ENCODE results near the gene KLHL11.
"Not testable (repeated sequence)": the region's sequence is repeated elsewhere in the genome, so short reads cannot be mapped to it uniquely, and the experiment has no call there.

KLHL11 gene

DNA sequence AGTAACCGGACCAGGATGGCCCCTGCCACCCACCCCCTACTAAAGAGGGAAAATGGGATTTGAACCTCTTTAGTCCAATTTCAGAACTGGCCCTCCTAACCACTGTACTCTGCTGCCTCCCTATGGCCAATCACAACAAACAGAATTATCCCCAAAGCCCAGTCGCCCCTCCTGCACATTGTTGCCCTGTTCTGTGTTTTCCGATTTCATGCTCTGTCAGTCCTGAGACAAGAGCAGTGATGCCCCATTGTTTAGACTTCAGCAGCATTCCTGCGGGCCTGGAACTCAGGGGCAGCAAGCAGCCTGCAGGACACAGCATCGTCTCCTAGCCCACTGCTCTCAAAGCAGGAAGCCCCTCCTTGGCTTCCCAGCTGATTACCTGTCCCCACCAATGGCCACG is 20.5 kb upstream of the KLHL11 start:
- no peak for DNase-seq

DNA sequence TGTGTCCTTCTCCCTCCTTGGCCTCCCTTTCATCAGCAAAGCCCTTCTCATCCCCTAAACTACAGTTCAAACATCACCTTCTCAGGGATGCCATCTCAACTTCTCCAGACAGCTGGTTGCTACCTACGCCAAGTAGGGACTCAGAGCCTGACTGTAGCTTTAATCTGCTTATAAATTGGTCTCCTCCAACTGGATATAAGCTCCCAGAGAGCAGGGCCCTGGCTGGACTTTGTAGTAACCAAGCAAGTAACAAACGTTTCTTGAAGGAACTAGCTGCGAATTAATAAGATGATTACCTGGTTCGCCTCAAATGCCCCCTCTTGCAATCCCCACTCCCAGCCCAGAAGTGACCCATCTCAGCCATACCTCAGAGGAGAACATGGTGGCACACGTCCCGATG is 17.5 kb upstream of the KLHL11 start:
- DNase-seq = no peak

DNA sequence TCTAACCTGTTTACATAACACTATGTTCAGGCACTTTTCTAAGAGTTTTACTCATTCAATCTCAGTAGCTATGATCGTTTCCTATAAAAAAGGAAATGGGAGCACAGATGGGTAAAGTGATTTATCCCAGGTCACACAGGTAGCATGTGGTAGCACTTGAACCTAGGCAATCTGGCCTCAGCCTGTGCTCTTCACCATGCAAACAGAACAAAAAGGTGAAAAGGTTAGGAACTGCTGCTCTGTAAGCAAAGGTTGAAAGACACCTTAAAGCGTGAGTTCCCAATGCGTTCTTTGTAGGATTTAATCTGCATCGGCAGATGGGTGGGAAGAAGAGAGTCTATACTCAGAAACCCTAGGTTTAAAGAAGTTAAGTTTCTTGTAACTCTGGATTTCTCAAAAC is 14.9 kb upstream of the KLHL11 start:
- no peak for DNase-seq

DNA sequence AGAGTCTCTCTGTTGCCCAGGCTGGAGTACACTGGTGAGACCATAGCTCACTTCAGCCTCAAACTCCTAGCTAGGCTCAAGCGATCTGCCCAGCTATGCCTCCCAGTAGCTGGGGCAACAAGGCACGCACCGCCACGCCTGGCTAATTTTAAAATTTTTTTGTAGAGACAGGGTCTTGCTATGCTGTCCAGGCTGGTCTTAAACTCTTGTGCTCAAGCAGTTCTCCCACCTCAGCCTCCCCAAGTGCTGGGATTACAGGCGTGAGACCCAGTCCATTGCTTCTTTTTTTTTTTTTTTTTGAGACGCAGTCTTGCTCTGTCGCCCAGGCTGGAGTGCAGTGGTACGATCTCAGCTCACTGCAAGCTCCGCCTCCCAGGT is 9.1 kb upstream of the KLHL11 start:
- DNase-seq = not testable (repeated sequence)

DNA sequence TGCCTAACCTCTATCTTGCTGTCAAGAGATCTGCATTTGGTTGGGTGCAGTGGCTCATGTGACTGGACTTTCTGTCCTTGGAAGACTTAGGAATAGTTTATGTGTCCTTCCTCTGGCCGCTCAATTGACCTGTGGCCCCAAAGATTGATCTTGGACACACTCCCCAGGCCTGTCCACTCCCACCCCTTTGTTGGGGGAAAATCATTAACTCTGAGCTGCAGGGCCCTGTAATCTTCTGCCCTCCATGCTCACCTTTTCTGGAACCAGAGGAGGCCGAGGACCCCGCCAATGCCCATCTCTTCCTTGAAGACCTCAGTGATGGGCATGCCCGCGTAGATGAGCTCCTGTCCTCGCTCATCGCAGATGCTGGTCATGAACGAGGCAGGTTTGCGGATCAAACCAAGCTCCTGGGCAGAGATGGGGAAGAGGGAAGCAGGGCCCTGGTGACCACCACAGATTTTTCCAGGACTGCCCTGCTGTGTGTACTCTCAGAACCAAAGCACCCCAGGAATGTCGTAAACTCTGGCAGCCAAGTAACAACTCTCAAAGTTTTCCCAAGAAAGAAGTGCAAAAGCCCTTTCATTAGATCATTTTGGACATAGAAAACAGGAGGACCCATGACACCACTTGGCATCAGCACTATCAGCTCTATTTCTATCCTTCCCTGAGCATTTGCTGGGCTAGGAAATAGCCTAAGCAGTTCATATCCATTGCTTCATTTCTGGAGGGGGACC is 8.5 kb upstream of the KLHL11 start:
- DNase-seq = no peak

DNA sequence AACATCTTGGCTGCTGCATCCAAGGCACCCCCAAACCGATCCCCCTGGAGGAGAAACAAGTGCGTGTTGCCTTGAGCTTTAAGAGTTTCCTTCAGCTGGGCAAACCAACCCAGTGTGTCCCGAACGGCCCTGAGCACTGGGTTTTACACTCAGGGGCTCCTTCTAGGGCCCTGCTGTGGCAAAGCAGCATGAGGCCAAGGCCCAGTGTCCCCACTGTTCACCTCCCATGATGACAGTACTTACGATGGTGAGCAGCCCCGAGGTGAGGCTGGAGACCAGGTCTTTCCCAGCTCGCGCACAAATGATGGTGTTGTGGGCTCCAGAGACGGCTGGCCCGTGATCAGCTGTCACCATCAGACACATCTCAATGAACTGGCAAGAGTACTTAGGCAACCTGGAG is 6.6 kb upstream of the KLHL11 start:
- no peak for DNase-seq

DNA sequence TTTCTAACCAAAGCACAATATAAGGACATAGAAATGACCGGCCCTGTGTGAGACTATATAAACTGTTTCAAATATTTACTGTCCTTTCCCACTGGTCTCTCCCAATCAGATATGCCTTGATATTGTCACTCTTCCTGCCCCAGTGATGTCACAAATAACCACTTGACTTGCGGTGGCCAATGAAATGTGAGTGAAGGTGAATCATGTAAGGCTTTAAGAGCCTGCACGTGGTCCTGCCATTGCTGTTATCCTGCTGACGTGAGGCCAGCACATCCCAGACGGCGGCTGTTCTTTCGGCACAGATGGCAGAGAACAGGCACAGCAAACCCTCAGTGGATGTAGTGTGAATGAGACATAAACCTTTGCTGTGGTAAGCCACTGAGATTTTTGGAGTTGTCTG is 5.4 kb upstream of the KLHL11 start:
- no peak for DNase-seq

DNA sequence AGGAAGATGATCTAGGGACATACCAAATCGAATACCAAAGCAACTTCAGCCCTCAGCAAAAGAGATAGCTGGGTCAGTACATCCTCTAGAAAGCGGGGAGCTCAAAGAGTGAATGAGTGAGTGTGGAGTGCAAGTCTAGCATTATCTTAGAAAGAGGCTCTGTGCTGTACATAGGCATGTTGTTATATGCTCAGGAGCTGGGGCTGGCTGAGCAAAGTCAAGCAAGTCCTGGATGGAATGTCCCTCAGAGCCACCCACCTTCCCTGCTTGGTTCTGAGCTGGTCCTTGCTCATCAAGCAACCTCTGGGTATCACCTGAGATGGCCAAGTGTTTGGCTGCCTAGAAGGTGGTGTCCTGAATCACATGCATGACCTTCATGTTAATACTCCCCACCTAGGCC is 4.9 kb upstream of the KLHL11 start:
- no peak for DNase-seq

DNA sequence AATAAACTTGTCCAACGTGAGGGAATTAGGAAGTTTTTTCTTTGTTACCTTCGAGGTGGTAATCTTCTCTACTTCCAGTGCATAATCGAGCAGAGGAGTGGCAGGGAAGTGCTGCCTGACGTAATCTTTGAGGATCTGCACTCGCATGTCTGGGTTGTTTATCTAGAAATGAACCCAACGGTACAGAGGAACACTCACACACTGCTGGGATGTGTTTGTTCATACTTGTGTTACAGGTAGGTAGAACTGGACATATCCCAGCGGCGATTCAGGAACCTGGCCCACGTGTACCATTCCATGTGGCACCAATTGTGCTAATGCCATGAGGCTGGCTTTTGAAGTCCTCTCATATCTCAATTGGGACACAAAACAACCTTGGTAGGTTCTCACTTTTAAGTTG is 4.2 kb upstream of the KLHL11 start:
- no peak for DNase-seq

DNA sequence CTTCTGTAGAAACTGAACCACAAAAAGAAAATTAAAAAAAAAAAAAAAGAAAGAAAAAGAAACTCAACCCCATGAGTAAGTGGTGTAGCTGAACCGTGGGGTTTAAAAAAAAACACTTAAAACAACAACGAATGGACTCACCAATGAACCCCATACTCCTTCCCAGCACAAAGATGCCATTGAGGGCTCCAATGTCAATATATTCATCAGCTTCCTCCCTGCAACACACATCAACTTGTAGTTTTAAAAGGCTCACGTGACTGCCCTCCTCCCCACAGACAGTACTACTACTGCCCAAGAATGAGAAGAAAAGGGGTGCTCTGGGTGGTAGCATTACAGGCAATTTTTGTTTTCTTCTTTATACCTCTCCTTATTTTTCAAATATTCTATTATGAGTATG is 3.3 kb upstream of the KLHL11 start:
- no peak for DNase-seq

DNA sequence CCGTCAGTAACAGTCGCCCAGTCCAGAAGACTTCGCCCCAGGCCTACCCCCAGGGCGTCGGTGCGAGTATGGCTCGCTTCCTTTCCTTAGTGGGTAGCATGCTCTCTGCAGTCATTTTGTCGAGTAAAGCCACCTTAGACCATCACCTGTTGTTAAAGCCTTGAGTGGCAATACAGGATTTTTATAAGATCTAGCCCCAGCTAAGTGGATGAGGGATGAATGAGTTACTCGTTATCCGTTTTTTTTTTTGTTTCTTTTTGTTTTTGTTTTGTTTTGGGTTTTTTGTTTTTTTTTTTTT is 322 bp upstream of the KLHL11 start:
- DNase-seq = no peak

DNA sequence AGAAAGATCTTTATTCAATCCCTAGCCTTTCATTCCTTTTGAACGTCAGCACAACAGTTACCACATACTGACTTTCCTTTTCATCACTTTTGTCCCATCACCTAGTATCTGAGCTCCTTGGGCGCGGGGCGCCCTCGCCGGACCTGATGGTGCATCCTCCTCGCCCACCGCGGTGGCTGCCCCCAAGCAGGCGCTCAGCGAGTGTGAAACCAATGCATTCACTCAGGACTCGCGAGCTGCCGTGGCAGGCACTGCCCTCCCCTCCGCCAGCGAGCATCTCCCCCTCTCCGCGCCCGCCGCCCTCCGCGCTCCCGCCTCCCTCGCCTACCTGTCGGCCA is 756 bp downstream of the KLHL11 start:
- DNase-seq = no peak

DNA sequence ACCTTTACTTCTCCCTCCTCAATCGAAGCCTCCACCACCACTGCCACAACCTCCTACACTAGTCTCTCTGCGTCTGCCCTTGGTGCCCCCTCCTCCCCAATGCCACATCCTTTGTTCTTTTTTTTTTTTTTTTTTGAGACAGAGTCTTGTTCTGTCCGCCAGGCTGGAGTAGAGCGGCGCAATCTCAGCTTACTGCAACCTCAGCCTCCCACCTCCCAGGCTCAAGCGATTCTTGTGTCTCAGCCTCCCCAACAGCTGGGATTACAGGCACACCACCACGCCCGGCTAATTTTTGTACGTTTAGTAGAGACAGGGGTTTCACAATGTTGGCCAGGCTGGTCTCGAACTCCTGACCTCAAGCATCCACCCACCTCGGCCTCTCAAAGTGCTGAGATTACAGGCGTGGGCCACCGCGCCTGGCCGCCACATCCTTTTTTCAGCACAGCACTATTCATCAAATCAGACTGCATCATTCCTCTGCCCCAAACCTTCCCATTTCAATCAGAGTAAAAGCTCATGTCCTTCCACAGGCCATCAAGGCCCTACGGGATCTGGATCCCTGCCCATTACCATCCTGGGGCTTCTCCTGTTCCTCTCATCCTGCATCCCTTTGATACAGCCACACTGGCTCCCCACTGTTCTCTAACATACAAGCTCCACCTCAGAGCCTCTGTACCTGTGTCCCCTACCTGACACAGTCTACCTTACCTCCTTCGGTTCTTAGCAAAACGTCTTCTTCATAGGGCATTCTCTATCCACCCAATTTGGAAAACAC is 2.0 kb downstream of the KLHL11 start:
- DNase-seq = no peak

DNA sequence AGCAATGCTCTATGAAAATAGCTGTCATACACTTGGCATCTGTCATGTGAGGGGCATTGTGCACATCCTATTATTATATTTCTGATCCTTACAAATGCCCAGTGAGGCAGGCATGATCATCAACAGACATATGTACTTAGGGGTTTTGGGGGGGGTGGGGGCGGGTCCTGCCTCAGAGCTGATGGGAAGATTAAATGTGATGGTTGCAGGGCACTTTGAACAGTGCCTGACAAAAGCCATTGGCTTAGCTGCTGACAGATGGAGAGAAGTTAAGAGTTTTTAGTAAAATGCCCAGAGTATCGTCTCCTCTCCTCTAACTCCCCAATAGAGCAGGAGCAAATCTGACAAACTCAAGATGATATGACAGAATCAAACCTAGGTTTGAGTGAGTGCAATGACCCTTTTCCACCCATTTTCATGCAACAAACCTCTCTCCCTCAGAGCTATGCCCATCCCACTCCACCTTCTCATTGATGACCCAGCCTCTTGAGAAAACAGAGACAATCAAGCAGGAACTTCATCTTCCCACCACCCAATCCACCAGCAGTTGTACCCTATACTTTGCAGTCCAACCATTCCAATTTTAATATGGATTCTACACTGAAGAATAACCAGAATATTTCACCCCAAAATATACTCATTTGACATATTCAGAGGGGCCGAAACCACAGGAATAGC is 4.8 kb downstream of the KLHL11 start:
- no peak for DNase-seq

DNA sequence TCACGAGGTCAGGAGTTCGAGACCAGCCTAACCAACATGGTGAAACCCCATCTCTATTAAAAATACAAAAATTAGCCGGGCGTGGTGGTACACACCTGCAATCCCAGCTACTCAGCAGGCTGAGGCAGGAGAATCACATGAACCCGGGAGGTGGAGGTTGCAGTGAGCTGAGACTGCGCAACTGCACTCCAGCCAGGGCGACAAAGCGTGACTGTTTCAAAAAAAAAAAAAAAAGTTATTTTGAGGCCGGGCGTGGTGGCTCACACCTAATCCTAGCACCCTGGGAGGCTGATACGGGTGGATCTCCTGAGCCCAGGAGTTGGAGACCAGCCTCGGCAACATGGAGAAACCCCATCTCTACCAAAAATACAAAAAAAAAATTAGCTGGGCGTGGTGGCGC is 13.8 kb downstream of the KLHL11 start:
- not testable (repeated sequence) for DNase-seq

DNA sequence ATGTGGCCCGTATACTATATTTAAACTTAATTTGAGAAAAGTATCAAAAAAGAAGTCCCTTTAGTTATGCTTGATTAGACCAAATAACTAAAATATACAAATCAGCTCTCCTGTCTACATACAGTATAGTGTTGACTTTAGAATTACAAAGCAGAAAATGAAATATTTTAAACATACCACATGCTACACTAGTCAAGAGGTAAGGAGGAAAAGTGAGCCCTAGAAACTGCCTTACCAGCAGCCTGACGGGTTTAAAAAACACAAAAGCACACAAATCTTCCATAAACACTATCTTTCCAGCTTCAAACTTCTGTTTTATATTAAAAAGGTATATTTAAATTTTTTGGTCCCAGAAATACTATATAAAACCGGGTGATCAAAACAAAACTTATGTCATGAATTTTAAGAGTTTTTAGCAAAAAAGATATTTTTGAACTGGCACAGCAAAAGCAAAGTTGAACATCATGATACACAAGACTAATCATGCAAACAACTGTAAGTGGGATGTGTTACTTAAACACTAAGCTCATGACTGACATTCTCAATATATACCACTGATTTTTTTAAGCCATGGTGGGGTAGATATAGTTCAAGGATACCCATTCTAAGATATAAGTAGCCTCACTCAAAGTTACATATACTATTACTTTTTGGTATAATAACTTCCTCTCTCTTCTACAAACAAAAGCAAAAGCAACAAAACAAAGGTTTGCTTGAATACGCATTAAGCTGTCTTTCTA is 15.8 kb downstream of the KLHL11 start:
- DNase-seq = no peak

DNA sequence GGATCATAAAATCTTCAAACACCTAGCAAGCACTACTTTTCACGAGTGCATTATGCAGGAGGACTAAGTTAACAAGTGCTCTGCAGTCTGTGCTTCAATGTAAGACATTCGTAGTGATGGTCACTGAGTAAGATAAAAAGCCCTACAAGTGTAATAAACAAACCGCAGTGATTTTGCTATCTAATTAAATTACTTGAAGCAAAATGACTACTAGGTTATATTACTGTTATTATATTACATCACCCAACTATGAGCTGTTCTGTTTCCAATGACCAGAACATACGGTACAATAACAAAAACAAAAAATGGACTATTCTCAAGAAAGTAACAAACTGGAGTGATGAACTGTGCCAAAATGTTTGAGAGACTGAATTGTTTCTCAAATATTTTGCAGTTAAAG is 16.4 kb downstream of the KLHL11 start:
- no peak for DNase-seq

DNA sequence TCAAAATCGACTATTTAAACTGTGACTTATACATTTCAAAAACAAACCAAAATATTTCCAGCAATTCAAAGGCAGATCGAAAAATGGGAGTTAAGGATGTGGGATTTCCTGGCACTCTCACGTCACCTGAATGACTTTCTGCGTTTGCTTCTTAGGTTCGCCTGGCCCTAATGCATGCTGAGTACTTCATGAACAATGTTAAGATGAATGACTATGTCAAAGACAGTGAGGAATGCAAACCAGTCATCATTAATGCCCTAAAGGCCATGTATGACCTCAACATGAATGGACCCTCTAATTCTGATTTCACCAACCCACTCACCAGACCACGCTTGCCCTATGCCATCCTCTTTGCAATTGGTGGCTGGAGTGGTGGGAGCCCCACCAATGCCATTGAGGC is 20.3 kb downstream of the KLHL11 start:
- DNase-seq = no peak

DNA sequence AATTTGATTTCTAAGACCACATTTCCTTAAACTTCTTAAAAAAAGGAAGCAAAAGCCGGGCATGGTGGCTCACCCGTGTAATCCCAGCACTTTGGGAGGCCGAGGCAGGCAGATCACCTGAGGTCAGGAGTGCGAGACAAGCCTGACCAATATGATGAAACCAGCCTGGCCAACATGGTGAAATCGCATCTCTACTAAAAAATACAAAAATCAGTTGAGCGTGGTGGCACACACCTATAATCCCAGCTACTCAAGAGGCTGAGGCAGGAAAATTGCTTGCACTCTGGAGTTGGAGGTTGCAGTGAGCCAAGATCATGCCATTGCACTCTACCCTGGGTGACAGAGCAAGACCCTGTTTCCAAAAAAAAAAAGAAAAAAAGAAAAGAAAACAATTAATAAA is 24.4 kb downstream of the KLHL11 start:
- not testable (repeated sequence) for DNase-seq

DNA sequence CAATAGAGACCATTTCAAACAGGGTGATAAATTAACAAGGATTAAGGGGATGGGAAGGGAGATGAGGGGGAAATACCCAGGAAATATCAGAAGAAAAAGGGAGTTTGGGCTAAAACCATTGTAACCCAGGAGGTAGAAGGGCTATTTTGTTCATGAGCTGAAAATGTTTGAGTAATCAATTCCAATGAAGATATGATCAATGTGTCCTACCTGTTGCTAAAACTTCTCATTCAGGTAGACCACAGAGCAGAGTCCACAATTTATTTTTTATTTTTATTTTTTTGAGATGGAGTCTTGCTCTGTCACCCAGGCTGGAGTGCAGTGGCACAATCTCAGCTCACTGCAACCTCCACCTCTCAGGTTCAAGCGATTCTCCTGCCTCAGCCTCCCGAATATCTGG is 25.8 kb downstream of the KLHL11 start:
- DNase-seq = not testable (repeated sequence)

DNA sequence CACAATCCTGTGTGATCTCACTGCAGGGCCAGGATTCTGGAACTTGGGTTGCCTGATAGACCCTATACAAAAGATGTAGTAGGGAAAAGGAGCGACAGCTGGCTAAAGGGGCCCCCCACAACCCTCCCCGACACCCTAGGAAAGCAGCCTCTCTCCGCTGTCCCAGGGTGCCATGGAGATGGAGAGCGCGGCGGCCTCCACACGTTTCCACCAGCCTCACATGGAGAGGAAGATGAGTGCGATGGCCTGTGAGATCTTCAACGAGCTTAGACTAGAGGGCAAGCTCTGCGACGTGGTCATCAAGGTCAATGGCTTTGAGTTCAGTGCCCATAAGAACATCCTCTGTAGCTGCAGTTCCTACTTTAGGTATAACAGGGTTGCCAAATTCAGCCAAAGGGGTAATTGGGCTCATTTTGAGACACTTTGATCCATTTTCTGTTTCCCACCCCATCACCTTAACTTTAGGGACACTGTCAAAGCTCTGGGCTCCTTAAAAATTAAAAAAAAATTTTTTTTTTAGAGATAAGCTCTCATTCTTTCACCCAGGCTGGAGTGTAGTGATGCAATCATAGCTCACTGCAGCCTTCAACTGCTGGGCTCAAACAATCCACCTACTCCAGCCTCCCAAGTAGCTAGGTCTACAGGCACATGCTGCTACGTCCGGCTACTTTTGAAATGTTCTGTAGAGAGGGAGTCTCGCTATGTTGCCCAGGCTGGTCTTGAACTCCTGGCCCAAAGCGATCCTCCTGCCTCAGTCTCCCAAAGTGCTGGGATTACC is 27.3 kb downstream of the KLHL11 start, which contains the start of gene KLHL10:
KLHL10 (plus strand) TSS at position 65 of the 778 bp plus-strand sequence; CDS start at position 173, 108 bp downstream.
- DNase-seq = no peak

DNA sequence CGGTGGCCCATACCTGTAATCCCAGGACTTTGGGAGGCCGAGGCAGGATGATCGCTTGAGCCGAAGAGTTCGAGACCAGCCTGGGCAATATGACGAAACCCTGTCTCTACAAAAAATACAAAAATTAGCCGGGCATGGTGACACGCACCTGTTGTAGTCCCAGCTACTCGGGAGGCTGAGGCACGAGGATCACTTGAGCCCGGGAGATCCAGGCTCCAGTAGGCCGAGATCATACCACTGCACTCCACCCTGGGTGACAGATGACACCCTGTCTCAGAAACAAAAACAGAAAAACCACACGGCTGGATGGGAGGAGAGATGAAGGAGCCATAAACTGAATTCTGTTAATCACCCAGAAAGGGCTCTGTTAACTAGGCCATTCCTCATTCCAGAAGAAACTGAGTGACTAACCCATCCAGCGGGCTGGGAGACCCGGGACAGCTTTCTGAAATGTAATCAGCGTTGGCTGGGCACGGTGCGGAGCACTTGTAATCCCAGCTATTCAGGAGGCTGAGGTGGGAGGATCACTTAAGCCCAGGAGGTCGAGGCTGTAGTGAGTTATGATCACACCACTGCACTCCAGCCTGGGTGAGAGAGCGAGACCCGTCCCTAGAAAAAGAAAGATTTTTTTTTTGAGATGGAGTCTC is 28.6 kb downstream of the KLHL11 start:
- no peak for DNase-seq

Measured in GOT3 (cell line).